Ascending aorta (tissue), 2 donors: ENCODE results near the gene PSTPIP1. TPM values are rescaled to one million over a fixed set of nuclear protein-coding genes. Genes with fewer than 3 reads are reported as not detected.
A peak's percentile ranks its signal among the peaks of the same experiment; 100 is the strongest.

ENCODE experiments used
- DNase-seq, 2 donors: peaks; one replicate each; pipeline ENCODE4 v3.0.0-alpha.2; 2019; ENCODE audit warnings: low spot score in 2 of 2
- H3K27ac ChIP-seq, 2 donors: fragments of 200-600 bp; sonication (generic); one replicate each; pipeline ENCODE4 v1.5.1; 2016 to 2017; ENCODE audit warnings: mild to moderate bottlenecking in 1 of 2
- H3K27me3 ChIP-seq: fragments of 200-600 bp; sonication (generic); one replicate; pipeline ENCODE4 v1.5.1; 2017
- H3K36me3 ChIP-seq, 2 donors: fragments of 200-600 bp; sonication (generic); one replicate each; pipeline ENCODE4 v1.5.1; 2016
- H3K4me1 ChIP-seq, 2 donors: fragments of 200-600 bp; sonication (generic); one replicate each; pipeline ENCODE4 v1.5.1; 2016 to 2017; ENCODE audit warnings: mild to moderate bottlenecking in 1 of 2
- H3K4me3 ChIP-seq, 2 donors: fragments of 200-600 bp; sonication (generic); one replicate each; pipeline ENCODE4 v1.5.1; 2016 to 2017; ENCODE audit warnings: mild to moderate bottlenecking in 1 of 2
- H3K9me3 ChIP-seq, 2 donors: fragments of 200-600 bp; sonication (generic); one replicate each; pipeline ENCODE4 v1.5.1; 2016
- CTCF ChIP-seq, 3 experiments: fragments of 200-600 bp in 2 of 3; fragments of 450-650 bp in 1 of 3; sonication (generic) in 2 of 3; IDR thresholded peaks; one replicate each; pipeline ENCODE4 v1.5.1; 2016 to 2019; ENCODE audit warnings: antibody characterized with exemption in 3 of 3, mild to moderate bottlenecking in 1 of 3, moderate library complexity in 1 of 3
- intact Hi-C: fragments of 100-400 bp; cut with DNase I; formaldehyde crosslinking; loops from one replicate; pipeline ENCODE4 v1.15.1; 2023
- total RNA-seq: library from RNA; depleted of rRNA; stranded (reverse); fragments of >200 nt; gene quantifications from one replicate; pipeline ENCODE4 v1.1.0, GENCODE V29; 2016

PSTPIP1 gene
- total RNA-seq, 1 donor from 2014 or later, result 14.6 TPM

- H3K36me3 ChIP-seq, result no peaks in the 10 kb centered on the region
- H3K27me3 ChIP-seq, result no peaks in the 10 kb centered on the region
- H3K4me3 ChIP-seq, result no peak overlapping the region
- intact Hi-C loops, result no loop called here
- H3K4me1 ChIP-seq, result peaks cover 0 to 3% of the 10 kb centered on the region in 2 donors
- no peaks in the 10 kb centered on the region for H3K9me3 ChIP-seq
- peak overlapping the region; percentile 27 to 70 for H3K27ac ChIP-seq
- no peak for TF ChIP-seq CTCF (IDR thresholded peaks at IDR 0.05)
- DNase-seq, result peak in 1 of 2 donors; percentile 42
These were observed 89.5 kb downstream of the PSTPIP1 start for GRCh38 chr15:77084436-77084835.

GRCh38 chr15:77085297-77085696 lies 90.4 kb downstream of the PSTPIP1 start:
- TF ChIP-seq CTCF (IDR thresholded peaks at IDR 0.05), result no peak
- peak in 1 of 2 donors; percentile 76 for DNase-seq
- Histone ChIP-seq H3K36me3 (no peaks in the 10 kb centered on the region), H3K4me3 (no peak overlapping the region), H3K27me3 (no peaks in the 10 kb centered on the region), H3K9me3 (no peaks in the 10 kb centered on the region), H3K4me1 (peaks cover 0 to 3% of the 10 kb centered on the region in 2 donors), H3K27ac (peak overlapping the region in 1 of 2 donors; percentile 70)
- intact Hi-C loops, result no loop called here

Other genes starting within 250 kb of the PSTPIP1 start
- gene SCAPER, start 89.8 kb upstream of the PSTPIP1 start, total RNA-seq, result 78.1 TPM
- 65.5 TPM for gene RCN2, start 63.4 kb upstream of the PSTPIP1 start, total RNA-seq
- gene TSPAN3, start 76.0 kb downstream of the PSTPIP1 start, total RNA-seq, result 98.2 TPM